ENCODE data around the gene GPR135. TPM values are rescaled to one million over a fixed set of nuclear protein-coding genes. Genes with fewer than 3 reads are reported as not detected.

Gene GPR135
- polyA plus RNA-seq, 1 of the 3 experiments (the other 2 are of a cell fraction): 2.1 TPM

DNA sequence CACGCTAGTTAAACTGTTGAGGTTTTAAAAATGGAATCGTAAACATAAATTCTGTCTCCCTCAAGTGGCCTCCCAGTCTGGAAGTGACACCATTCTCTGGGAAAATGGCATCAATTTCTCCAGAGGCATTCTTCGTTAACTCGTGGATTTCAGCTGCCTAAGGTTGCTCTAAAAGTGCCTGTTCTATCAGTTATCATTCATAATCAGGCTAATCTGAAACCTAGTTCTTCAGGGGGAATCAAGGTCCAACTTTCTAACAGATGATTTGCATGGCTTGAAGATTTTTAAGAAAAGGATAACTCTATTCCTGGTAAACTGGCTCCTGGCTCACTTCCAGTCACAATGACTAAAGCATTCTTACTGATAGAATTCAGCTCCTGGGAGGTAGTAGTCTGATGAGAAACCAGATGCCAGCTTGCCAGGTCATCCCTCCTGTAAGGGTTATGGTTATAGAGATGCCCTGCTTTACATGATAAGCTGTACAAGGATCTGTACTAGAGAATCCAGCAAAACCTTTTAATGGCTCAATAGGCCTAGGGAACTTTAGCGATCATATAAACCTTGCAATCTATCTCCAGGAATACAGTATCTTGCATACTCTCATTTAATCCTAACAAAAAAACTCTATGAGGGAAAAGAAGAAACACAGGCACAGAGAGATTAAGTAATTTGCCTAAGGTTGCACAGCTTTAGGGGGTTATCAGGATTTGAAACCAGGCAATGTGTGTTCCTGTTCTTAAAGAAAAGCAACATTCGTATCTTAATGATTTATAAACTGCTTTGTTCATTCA, 17.6 kb upstream of the GPR135 start:
- H3F3A ChIP-seq (replicated peaks; ENCODE audit: insufficient read depth): peaks cover 26% of the 10 kb centered on the region
- peaks cover 95% of the 10 kb centered on the region for H3K79me2 ChIP-seq (ENCODE audit: insufficient read depth)
- H3K4me3 ChIP-seq (ENCODE audit: low read depth in 2 of 2, low read length in 1 of 2): peak overlapping the region; percentile 68 to 89
- CTCF ChIA-PET: interaction anchor here (0.9 to 3.4 kb wide), 9 partner anchors 9 to 293 kb away, joined by 3 to 27 read pairs (median 7); partner anchors contain the start of genes CCDC175 and GPR135
- 0 out of 2 replicates have a peak, but pooled peaks cover 8% of the 10 kb centered on the region for H4K20me1 ChIP-seq (ENCODE audit: insufficient read depth)
- peaks cover 12 to 26% of the 10 kb centered on the region in 2 experiments; a peak in 3 of 4 replicates for H3K4me1 ChIP-seq (ENCODE audit: control insufficient read depth in 1 of 2, insufficient read depth in 2 of 2, low read depth in 1 of 2, low read length in 1 of 2)
- no peak for DNase-seq
- POLR2A ChIA-PET: interaction anchor here (1.7 to 2.0 kb wide), 2 partner anchors 18 to 294 kb away, joined by 8 to 17 read pairs; partner anchors contain the start of genes DAAM1 and GPR135
- H3K4me2 ChIP-seq: peak overlapping the region; percentile 77
- H3K36me3 ChIP-seq (replicated peaks in 1 of 2; ENCODE audit: control insufficient read depth in 1 of 2, insufficient read depth in 2 of 2, low read length in 1 of 2): peaks cover 30 to 35% of the 10 kb centered on the region in 2 experiments
- WGBS (ENCODE audit: low lambda C conversion rate): 6% methylated on average over 6 of the region's 6 CpGs
- no peak overlapping the region for H2AFZ ChIP-seq (ENCODE audit: low read depth)
- H3K9me2 ChIP-seq: no peaks in the 10 kb centered on the region; the same call in 1 of the 2 replicates
- H3K27me3 ChIP-seq (ENCODE audit: insufficient read depth): no peaks in the 10 kb centered on the region
- peak overlapping the region; percentile 95 for H3K9ac ChIP-seq
- H3K27ac ChIP-seq (ENCODE audit: low read depth in 2 of 2, low read length in 1 of 2): peak overlapping the region; percentile 97 to 99
- no peaks in the 10 kb centered on the region for H3K9me3 ChIP-seq
- peak; percentile 76; the same call in 1 of the 2 replicates for TF ChIP-seq SIN3A (IDR thresholded peaks at IDR 0.05; ENCODE audit: borderline replicate concordance, low read depth, low read length)
- TF ChIP-seq USF1 (IDR thresholded peaks at IDR 0.05; ENCODE audit: borderline replicate concordance, low read depth): no peak
- TF ChIP-seq, protein P1, sequence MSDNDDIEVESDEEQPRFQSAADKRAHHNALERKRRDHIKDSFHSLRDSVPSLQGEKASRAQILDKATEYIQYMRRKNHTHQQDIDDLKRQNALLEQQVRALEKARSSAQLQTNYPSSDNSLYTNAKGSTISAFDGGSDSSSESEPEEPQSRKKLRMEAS (IDR thresholded peaks at IDR 0.05; ENCODE audit: low read depth): no peak; the same call in 1 of the 2 replicates
- TF ChIP-seq POLR2AphosphoS5 (IDR thresholded peaks at IDR 0.05; ENCODE audit: low read depth, low read length): peak; percentile 71
- no peak for TF ChIP-seq IRF3 (IDR thresholded peaks at IDR 0.05; ENCODE audit: low read depth, low read length)
- 0 out of 2 replicates have a peak, but pooled peaks have one; percentile 42 for TF ChIP-seq FOXM1 (IDR thresholded peaks at IDR 0.05; ENCODE audit: low read depth)
- TF ChIP-seq YY1 (IDR thresholded peaks at IDR 0.05; ENCODE audit: low read depth): peak; percentile 58; the same call in 1 of the 2 replicates
- TF ChIP-seq TCF12 (IDR thresholded peaks at IDR 0.05): peak; percentile 86
- TF ChIP-seq EZH2phosphoT487 (IDR thresholded peaks at IDR 0.05; ENCODE audit: borderline replicate concordance, low read depth): no peak
- TF ChIP-seq REST (IDR thresholded peaks at IDR 0.05; ENCODE audit: low read depth, low read length): no peak
- peak; percentile 81 for TF ChIP-seq TEAD4 (IDR thresholded peaks at IDR 0.05; ENCODE audit: borderline replicate concordance, insufficient read depth)
- TF ChIP-seq MEF2A (IDR thresholded peaks at IDR 0.05; ENCODE audit: borderline replicate concordance, low read depth): 0 out of 2 replicates have a peak, but pooled peaks have one; percentile 48
- no peak for TF ChIP-seq SMC3 (IDR thresholded peaks at IDR 0.05; ENCODE audit: low read depth, low read length)
- no peak for TF ChIP-seq NRF1 (IDR thresholded peaks at IDR 0.05; ENCODE audit: low read depth, low read length)
- TF ChIP-seq JUND (IDR thresholded peaks at IDR 0.05): peak; percentile 74
- peak; percentile 24; the same call in 1 of the 2 replicates for TF ChIP-seq TAF1 (IDR thresholded peaks at IDR 0.05; ENCODE audit: borderline replicate concordance, low read depth, low read length)
- no peak for TF ChIP-seq GABPA (IDR thresholded peaks at IDR 0.05; ENCODE audit: low read depth)
- no peak for TF ChIP-seq RAD21 (IDR thresholded peaks at IDR 0.05; ENCODE audit: low read length)
- TF ChIP-seq FOSL2 (IDR thresholded peaks at IDR 0.05; ENCODE audit: borderline replicate concordance, low read depth): peak; percentile 80
- TF ChIP-seq RFX5 (IDR thresholded peaks at IDR 0.05; ENCODE audit: low read length): no peak
- peak; percentile 53 for TF ChIP-seq PBX3 (IDR thresholded peaks at IDR 0.05)
- TF ChIP-seq RXRA (IDR thresholded peaks at IDR 0.05; ENCODE audit: borderline replicate concordance, low read depth): peak; percentile 70; the same call in 1 of the 2 replicates
- TF ChIP-seq CHD2 (IDR thresholded peaks at IDR 0.05; ENCODE audit: low read length, partially characterized antibody): no peak
- 0 out of 2 replicates have a peak, but pooled peaks have one; percentile 3 for TF ChIP-seq RCOR1 (IDR thresholded peaks at IDR 0.05; ENCODE audit: low read length)

Measured in SK-N-SH (cell line).